Mesodermal cell (in vitro differentiated cells): ENCODE results near the gene PAM16.

Experiments
- H3K27ac ChIP-seq: 2 replicates; pipeline ENCODE4 v1.7.0; 2013; ENCODE audit warnings: mild to moderate bottlenecking, low read depth, low read length, moderate library complexity; ENCODE audit not compliant: severe bottlenecking
- H3K36me3 ChIP-seq: 2 replicates; pipeline ENCODE4 v1.7.1; 2013; ENCODE audit warnings: mild to moderate bottlenecking, low read length, moderate library complexity; ENCODE audit not compliant: control insufficient read depth, insufficient read depth
- H3K4me1 ChIP-seq: one replicate; pipeline ENCODE4 v1.7.1; 2013; ENCODE audit warnings: mild to moderate bottlenecking, low read length; ENCODE audit not compliant: insufficient read depth, control insufficient read depth, poor library complexity, severe bottlenecking
- H3K4me3 ChIP-seq: 2 replicates; pipeline ENCODE4 v1.7.0; 2013; ENCODE audit warnings: low read length, control low read depth, mild to moderate bottlenecking; ENCODE audit not compliant: insufficient read depth, poor library complexity, severe bottlenecking; ENCODE audit errors: extremely low read depth
- H3K9me3 ChIP-seq: 2 replicates; pipeline ENCODE4 v1.7.1; 2013; ENCODE audit warnings: mild to moderate bottlenecking, low read length, moderate library complexity; ENCODE audit not compliant: control insufficient read depth
- WGBS, 2 experiments: methylation state at CpG; one replicate each; pipeline ENCODE4 v1.1.5; 2013; ENCODE audit warnings: missing lambda C conversion rate in 2 of 2; ENCODE audit not compliant: insufficient coverage in 2 of 2; 5-methylcytosine and 5-hydroxymethylcytosine counted together

PAM16 gene

DNA sequence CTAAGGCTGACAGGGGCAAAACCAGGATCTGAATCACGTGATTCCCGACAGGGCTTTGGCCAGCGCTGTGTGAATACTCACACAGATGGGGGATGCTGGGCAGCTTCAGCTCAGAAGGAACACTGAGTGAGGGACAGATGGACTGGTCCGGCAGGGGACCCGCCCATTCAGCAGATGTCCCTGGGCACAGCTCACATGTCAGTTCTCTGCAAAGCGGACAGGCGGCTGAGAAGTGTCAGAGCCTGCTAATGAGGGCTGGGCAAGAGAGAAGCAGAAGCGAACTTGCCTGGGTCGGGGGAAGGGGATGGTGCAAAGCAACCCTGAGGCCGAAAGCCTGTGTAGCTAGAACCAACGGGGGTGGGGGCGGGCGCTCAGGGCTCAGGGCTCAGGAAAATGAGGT lies 47.1 kb downstream of the PAM16 start:
- WGBS, 2 experiments, result 64 to 69% methylated on average over 9 to 13 of the region's 13 CpGs
- peak overlapping the region; percentile 16 for H3K27ac ChIP-seq
- H3K4me1 ChIP-seq, result peaks cover 35% of the 10 kb centered on the region
- no peaks in the 10 kb centered on the region for H3K36me3 ChIP-seq
- H3K4me3 ChIP-seq, result no peak overlapping the region
- H3K9me3 ChIP-seq, result no peaks in the 10 kb centered on the region

DNA sequence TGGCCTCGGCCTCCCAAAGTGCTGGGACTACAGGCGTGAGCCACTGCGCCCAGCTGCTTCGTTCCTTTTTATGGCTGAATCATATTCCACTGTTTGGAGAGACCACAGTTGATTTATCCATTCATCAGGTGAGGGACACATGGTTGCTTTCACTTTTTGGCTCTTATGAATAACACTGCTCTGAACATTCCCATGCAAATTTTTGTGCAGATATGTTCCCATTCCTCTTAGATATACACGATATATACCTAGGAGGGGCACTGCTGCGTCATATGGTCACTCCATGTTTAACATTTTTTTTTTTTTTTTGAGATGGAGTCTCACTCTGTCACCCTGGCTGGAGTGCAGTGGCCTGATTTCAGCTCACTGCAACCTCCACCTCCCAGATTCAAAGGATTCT lies 49.2 kb downstream of the PAM16 start:
- peaks cover 51% of the 10 kb centered on the region for H3K4me1 ChIP-seq
- no peaks in the 10 kb centered on the region for H3K9me3 ChIP-seq
- no peak overlapping the region for H3K4me3 ChIP-seq
- H3K27ac ChIP-seq, result no peak overlapping the region
- no peaks in the 10 kb centered on the region for H3K36me3 ChIP-seq
- 91 to 100% methylated on average over 4 to 6 of the region's 6 CpGs for WGBS, 2 experiments

DNA sequence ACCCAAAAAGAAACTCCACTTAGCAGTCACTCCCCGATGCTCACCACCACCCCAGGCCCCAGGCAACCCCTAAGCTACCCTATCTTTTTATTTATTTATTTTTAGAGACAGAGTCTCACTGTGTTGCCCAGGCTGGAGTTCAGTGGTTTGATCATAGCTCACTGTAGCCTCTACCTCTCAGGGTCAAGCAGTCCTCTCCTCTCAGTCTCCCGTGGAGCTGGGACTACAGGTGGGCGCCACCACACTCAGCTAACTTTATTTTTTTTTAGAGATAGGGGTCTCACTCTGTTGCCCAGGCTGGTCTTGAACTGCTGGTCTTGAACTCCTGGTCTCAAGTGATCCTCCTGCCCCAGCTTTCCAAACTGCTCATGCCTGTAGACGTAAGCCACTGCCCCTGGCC lies 49.9 kb downstream of the PAM16 start:
- Histone ChIP-seq H3K4me1 (peaks cover 45% of the 10 kb centered on the region), H3K27ac (no peak overlapping the region), H3K36me3 (no peaks in the 10 kb centered on the region), H3K9me3 (no peaks in the 10 kb centered on the region), H3K4me3 (no peak overlapping the region)
- WGBS, 2 experiments, result 93 to 100% methylated on average over 4 of the region's 4 CpGs

DNA sequence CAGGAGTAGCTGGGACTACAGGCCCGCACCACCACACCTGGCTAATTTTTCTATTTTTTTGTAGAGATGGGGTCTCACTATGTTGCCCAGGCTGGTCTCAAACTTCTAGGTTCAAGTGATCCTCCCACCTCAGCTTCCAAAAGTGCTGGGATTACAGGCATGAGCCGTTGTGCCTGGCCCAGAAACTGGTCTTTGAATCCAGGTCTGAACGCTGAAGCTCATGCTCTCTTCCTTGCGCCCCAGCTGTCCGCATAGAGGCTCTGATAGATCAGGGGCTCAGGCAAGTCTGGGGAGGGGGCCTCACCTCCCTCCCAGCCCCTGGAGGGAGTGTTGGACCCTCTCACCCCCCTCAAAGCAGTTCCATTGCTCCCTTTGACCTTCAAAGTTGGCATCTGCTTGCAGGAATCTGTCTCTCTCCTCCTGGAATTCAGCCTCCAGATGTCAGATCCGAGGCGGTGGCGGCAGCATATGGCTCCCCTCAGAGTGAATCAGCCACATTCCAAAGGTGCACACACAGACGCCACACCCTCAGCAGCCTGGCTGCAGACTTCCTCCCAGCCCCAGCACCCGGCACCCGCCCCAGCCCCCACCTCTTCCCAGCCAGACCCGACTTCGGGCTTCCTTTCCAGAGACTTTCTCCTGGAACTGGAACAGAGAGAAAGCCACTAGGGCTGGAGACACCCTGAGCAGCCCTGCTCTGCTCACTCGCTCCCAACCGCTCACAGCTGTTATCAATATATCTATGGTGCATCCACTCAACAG lies 52.2 kb downstream of the PAM16 start:
- 37 to 69% methylated on average over 8 to 13 of the region's 15 CpGs for WGBS, 2 experiments
- no peak overlapping the region for H3K4me3 ChIP-seq
- H3K4me1 ChIP-seq, result peaks cover 50% of the 10 kb centered on the region
- H3K36me3 ChIP-seq, result no peaks in the 10 kb centered on the region
- peak overlapping the region; percentile 96 for H3K27ac ChIP-seq
- no peaks in the 10 kb centered on the region for H3K9me3 ChIP-seq

DNA sequence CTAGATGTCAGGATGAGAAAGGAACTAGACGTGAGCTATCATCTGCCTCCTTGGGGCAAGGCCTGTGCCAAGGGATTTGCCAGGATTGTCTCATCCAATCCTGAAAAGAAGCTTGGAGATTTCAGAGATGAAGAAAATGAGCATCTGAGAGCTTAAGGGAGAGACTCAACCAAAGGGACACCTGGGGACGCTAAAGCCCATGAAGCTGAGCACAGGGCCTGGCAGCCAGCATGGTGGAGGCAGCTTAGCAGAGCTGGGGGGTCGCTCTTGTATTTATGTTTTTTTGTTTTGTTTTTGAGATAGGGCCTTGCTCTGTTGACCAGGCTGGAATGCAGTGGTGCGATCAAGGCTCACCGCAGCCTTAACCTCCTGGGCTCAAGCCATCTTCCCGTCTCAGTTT lies 53.6 kb downstream of the PAM16 start:
- no peaks in the 10 kb centered on the region for H3K9me3 ChIP-seq
- H3K4me3 ChIP-seq, result no peak overlapping the region
- H3K36me3 ChIP-seq, result no peaks in the 10 kb centered on the region
- no peak overlapping the region for H3K27ac ChIP-seq
- 89 to 95% methylated on average over 4 to 5 of the region's 6 CpGs for WGBS, 2 experiments
- peaks cover 54% of the 10 kb centered on the region for H3K4me1 ChIP-seq

DNA sequence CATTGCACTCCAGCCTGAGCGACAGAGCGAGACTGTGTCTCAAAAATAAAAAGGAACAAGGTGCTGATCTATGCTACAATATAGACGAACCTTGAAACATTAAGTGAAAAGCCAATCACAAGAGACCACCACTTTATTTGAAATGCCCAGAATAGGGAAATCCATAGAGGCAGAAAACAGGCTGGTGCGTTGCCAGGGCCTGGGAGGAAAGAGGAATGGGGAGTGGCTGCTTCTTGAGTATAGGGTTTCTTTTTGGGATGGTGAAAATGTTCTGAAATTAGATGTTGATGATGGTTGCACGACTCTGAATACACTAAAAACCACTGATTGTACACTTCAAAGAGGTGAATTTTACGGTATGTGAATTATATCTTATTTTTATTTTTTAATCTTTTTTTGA lies 55.5 kb downstream of the PAM16 start:
- 86% methylated on average over 4 of the region's 6 CpGs; no CpG with 5 or more reads in 1 of the 2 experiments for WGBS, 2 experiments
- Histone ChIP-seq H3K9me3 (no peaks in the 10 kb centered on the region), H3K4me1 (peaks cover 63% of the 10 kb centered on the region), H3K27ac (no peak overlapping the region), H3K4me3 (no peak overlapping the region), H3K36me3 (no peaks in the 10 kb centered on the region)

DNA sequence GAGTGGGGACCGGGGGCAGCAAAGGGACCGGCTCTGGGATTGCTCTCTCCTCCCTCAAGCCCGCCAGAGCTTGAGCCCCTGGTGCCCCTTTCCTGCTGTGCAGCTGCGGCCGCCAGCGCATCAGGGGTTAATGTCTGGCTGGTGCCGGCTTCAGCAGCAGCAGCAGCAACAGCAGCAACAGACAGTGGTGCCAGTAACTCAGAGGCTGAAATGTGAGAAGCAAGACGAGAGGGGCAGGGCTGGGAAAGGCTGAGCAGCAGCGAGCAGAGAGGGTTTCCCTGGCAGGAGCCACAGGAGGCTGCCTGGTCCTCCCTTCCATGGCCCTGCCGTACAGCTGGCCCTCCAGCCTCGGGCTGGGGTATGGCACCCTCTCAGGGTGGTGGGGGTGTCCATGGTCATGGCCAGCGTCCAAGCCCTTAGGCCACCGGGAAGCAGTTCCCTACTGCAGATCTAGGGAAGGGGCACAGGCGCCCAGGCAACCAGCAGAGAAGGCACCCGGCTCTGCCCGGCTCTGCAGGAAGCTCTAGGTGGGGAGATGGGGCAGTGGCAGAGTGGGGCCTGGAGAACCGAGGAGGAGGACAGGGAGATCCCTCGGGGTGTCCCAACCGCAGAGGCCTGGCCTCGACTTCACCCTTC lies 57.2 kb downstream of the PAM16 start:
- 7 to 9% methylated on average over 16 to 19 of the region's 20 CpGs for WGBS, 2 experiments
- H3K4me1 ChIP-seq, result peaks cover 54% of the 10 kb centered on the region
- H3K27ac ChIP-seq, result peak overlapping the region; percentile 86
- H3K9me3 ChIP-seq, result no peaks in the 10 kb centered on the region
- no peak overlapping the region for H3K4me3 ChIP-seq
- no peaks in the 10 kb centered on the region for H3K36me3 ChIP-seq

DNA sequence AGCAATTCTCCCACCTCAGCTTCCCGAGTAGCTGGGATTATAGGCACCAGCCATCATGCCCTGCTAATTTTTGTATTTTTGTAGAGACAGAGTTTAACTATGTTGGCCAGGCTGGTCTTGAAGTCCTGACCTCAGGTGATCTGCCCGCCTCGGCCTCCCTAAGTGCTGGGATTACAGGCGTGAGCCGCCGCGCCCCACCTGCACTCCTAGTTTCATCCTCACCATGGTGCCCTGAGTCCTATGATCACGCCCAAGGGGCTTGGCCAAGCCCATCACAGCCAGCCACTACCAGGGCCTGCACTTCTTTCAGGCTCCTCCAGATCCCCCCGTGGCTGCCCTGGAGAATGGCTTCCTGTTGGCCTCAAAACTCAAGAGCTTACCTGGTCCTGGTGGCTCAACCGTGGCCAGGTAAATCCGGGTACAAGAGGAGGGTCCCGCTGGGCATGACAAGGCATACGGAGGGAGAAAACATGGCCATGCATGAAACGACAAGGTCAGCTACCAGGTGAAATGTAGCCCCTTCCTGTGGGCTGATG lies 57.9 kb downstream of the PAM16 start:
- Histone ChIP-seq H3K4me3 (no peak overlapping the region), H3K9me3 (no peaks in the 10 kb centered on the region), H3K27ac (peak overlapping the region; percentile 86), H3K4me1 (peaks cover 50% of the 10 kb centered on the region), H3K36me3 (no peaks in the 10 kb centered on the region)
- 66% methylated on average over 10 to 14 of the region's 14 CpGs for WGBS, 2 experiments

DNA sequence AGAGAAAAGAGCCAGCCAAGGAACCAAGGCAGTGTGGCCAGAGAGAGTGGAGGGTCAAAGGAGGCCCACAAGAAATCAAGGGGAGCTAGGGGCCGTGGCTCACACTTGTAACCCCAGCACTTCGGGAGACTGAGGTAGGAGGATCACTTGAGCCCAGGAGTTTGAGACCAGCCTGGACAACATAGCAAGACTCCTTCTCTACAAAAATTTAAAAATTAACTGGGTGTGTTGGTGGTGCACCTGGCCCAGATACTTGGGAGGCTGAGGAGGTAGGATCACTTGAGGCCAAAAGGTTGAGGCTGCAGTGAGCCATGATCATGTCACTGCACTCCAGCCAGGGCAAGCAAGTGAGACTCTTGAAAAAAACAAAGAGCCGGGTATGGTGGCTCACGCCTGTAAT lies 59.4 kb downstream of the PAM16 start:
- Histone ChIP-seq H3K4me1 (peaks cover 37% of the 10 kb centered on the region), H3K27ac (no peak overlapping the region), H3K36me3 (no peaks in the 10 kb centered on the region), H3K9me3 (no peaks in the 10 kb centered on the region), H3K4me3 (no peak overlapping the region)
- 95 to 100% methylated on average over 2 to 3 of the region's 4 CpGs for WGBS, 2 experiments
